HEK293 (cell line): ENCODE measurements around the gene CSMD2.

Experiments
- CTCF ChIA-PET: fragments of 350-600 bp; formaldehyde crosslinking; extraction: SDS; loops from one replicate; lab custom pipeline; 2021; ENCODE audit warnings: antibody characterized with exemption; lab: Yijun Ruan, JAX
- POLR2A ChIA-PET: fragments of 300-600 bp; formaldehyde crosslinking; extraction: SDS; loops from one replicate; lab custom pipeline; 2020; ENCODE audit warnings: antibody characterized with exemption, inconsistent platforms; lab: Yijun Ruan, JAX
- H3K27ac ChIP-seq: fragments of 200-500 bp; sonication (Bioruptor generic); 2 replicates; pipeline ENCODE4 v1.5.1; 2014; ENCODE audit warnings: low read depth, low read length, control low read depth, inconsistent platforms; ENCODE audit errors: extremely low read depth
- H3K36me3 ChIP-seq, 2 experiments: fragments of 200-500 bp in 1 of 2; sonication (Bioruptor generic) in 1 of 2; 1 replicate in 1 of 2; 2 replicates in 1 of 2; pipeline ENCODE4 v1.5.1; 2014 to 2017; ENCODE audit warnings: inconsistent platforms in 2 of 2, low read length in 2 of 2; ENCODE audit not compliant: control insufficient read depth in 2 of 2, insufficient read depth in 1 of 2
- H3K4me1 ChIP-seq: fragments of 200-500 bp; sonication (Bioruptor generic); 2 replicates; pipeline ENCODE4 v1.5.1; 2014; ENCODE audit warnings: mild to moderate bottlenecking, low read length, inconsistent platforms; ENCODE audit not compliant: control insufficient read depth, insufficient read depth
- H3K4me3 ChIP-seq: 2 replicates; pipeline ENCODE4 v1.5.1; 2011; ENCODE audit warnings: low read depth, mild to moderate bottlenecking, control low read depth, low read length, moderate library complexity
- H3K9me3 ChIP-seq: fragments of 200-500 bp; sonication (Bioruptor generic); 2 replicates; pipeline ENCODE4 v1.5.1; 2014; ENCODE audit warnings: low read depth, low read length, inconsistent platforms; ENCODE audit not compliant: control insufficient read depth, insufficient read depth
- GLIS2 ChIP-seq: fragments of 450-650 bp; formaldehyde crosslinking; IDR thresholded peaks from 2 replicates; pipeline ENCODE4 v1.5.1; 2016; ENCODE audit warnings: missing biosample characterization, missing genetic modification characterization
- OSR2 ChIP-seq: fragments of 450-650 bp; formaldehyde crosslinking; IDR thresholded peaks from 2 replicates; pipeline ENCODE4 v1.5.1; 2016; ENCODE audit warnings: missing biosample characterization, missing genetic modification characterization
- PRDM2 ChIP-seq: fragments of 450-650 bp; formaldehyde crosslinking; IDR thresholded peaks from 2 replicates; pipeline ENCODE4 v1.5.1; 2016; ENCODE audit warnings: missing biosample characterization, missing genetic modification characterization, borderline replicate concordance
- REST ChIP-seq: fragments of 450-650 bp; formaldehyde crosslinking; IDR thresholded peaks from 2 replicates; pipeline ENCODE4 v1.5.1; 2016; ENCODE audit warnings: missing biosample characterization, missing genetic modification characterization
- SCRT2 ChIP-seq: fragments of 450-650 bp; formaldehyde crosslinking; IDR thresholded peaks from 2 replicates; pipeline ENCODE4 v1.5.1; 2016; ENCODE audit warnings: missing biosample characterization, missing genetic modification characterization
- ZBTB21 ChIP-seq: fragments of 450-650 bp; formaldehyde crosslinking; IDR thresholded peaks from 2 replicates; pipeline ENCODE4 v1.5.1; 2017; ENCODE audit warnings: missing biosample characterization, missing genetic modification characterization
- ZNF112 ChIP-seq: fragments of 450-650 bp; formaldehyde crosslinking; IDR thresholded peaks from 2 replicates; pipeline ENCODE4 v1.5.0; 2017; ENCODE audit warnings: missing biosample characterization, missing genetic modification characterization
- ZNF133 ChIP-seq: fragments of 450-650 bp; formaldehyde crosslinking; IDR thresholded peaks from 2 replicates; pipeline ENCODE4 v1.5.1; 2016; ENCODE audit warnings: missing biosample characterization, missing genetic modification characterization
- ZNF157 ChIP-seq: fragments of 450-650 bp; formaldehyde crosslinking; IDR thresholded peaks from 2 replicates; pipeline ENCODE4 v1.5.1; 2016; ENCODE audit warnings: missing biosample characterization, missing genetic modification characterization
- ZNF175 ChIP-seq: fragments of 450-650 bp; formaldehyde crosslinking; IDR thresholded peaks from 2 replicates; pipeline ENCODE4 v1.5.1; 2016; ENCODE audit warnings: missing biosample characterization, missing genetic modification characterization
- ZNF19 ChIP-seq: fragments of 450-650 bp; formaldehyde crosslinking; IDR thresholded peaks from 2 replicates; pipeline ENCODE4; 2016; ENCODE audit warnings: missing biosample characterization, missing genetic modification characterization, low read depth
- ZNF266 ChIP-seq: fragments of 450-650 bp; formaldehyde crosslinking; IDR thresholded peaks from 2 replicates; pipeline ENCODE4 v1.5.1; 2016; ENCODE audit warnings: missing biosample characterization, missing genetic modification characterization, low read depth
- ZNF549 ChIP-seq: fragments of 450-650 bp; IDR thresholded peaks from 2 replicates; pipeline ENCODE4 v1.5.1; 2018; ENCODE audit warnings: missing biosample characterization, missing genetic modification characterization, mild to moderate bottlenecking, inconsistent platforms, moderate library complexity
- ZNF555 ChIP-seq: fragments of 450-650 bp; formaldehyde crosslinking; conservative IDR thresholded peaks from 2 replicates; pipeline ENCODE4 v1.5.1; 2017; ENCODE audit warnings: missing biosample characterization, mild to moderate bottlenecking, missing genetic modification characterization, inconsistent platforms
- ZNF596 ChIP-seq: fragments of 450-650 bp; IDR thresholded peaks from 2 replicates; pipeline ENCODE4 v1.5.0; 2018; ENCODE audit warnings: missing biosample characterization, mild to moderate bottlenecking, missing genetic modification characterization, moderate library complexity
- ZNF600 ChIP-seq: fragments of 450-650 bp; formaldehyde crosslinking; IDR thresholded peaks from 2 replicates; pipeline ENCODE4 v1.5.1; 2016; ENCODE audit warnings: missing biosample characterization, missing genetic modification characterization
- ZNF610 ChIP-seq: fragments of 450-650 bp; formaldehyde crosslinking; IDR thresholded peaks from 2 replicates; pipeline ENCODE4 v1.5.1; 2016; ENCODE audit warnings: missing biosample characterization, missing genetic modification characterization, borderline replicate concordance
- ZNF776 ChIP-seq: fragments of 450-650 bp; formaldehyde crosslinking; IDR thresholded peaks from 2 replicates; pipeline ENCODE4 v1.5.0; 2017; ENCODE audit warnings: missing biosample characterization, missing genetic modification characterization, borderline replicate concordance
- ZNF785 ChIP-seq: fragments of 450-650 bp; formaldehyde crosslinking; IDR thresholded peaks from 2 replicates; pipeline ENCODE4 v1.5.1; 2016; ENCODE audit warnings: missing biosample characterization, missing genetic modification characterization
- ZNF843 ChIP-seq: fragments of 450-650 bp; formaldehyde crosslinking; IDR thresholded peaks from 2 replicates; pipeline ENCODE4 v1.5.1; 2016; ENCODE audit warnings: missing biosample characterization, missing genetic modification characterization
- ZSCAN5A ChIP-seq: fragments of 450-650 bp; formaldehyde crosslinking; IDR thresholded peaks from 2 replicates; pipeline ENCODE4 v1.5.1; 2016; ENCODE audit warnings: missing biosample characterization, missing genetic modification characterization

The CSMD2 gene

GRCh38 chr1:33724348-33724747 is 440.7 kb downstream of the CSMD2 start:
- TF ChIP-seq ZSCAN5A (tag by site-specific recombination), result no peak
- TF ChIP-seq REST, result no peak
- TF ChIP-seq ZNF175 (tag by site-specific recombination), result no peak
- TF ChIP-seq ZNF266 (tag by site-specific recombination), result no peak
- TF ChIP-seq GLIS2, result no peak
- no peak for TF ChIP-seq ZNF596 (tag by site-specific recombination)
- no peak for TF ChIP-seq ZNF157 (tag by site-specific recombination)
- no peak for TF ChIP-seq ZNF776 (tag by site-specific recombination)
- TF ChIP-seq ZNF555 (tag by site-specific recombination), result no peak
- no peak for TF ChIP-seq ZNF133
- CTCF ChIA-PET, result interaction anchor here (1.3 kb wide), 1 partner anchor 14 kb away, joined by 3 read pairs; no protein-coding TSS in a partner anchor
- H3K4me3 ChIP-seq, result no peak overlapping the region
- H3K9me3 ChIP-seq, result no peaks in the 10 kb centered on the region
- H3K27ac ChIP-seq, result no peak overlapping the region
- POLR2A ChIA-PET, result no interaction called here
- H3K4me1 ChIP-seq, result no peaks in the 10 kb centered on the region
- H3K36me3 ChIP-seq, result no peaks in the 10 kb centered on the region

- H3K4me3 ChIP-seq, result no peak overlapping the region
- H3K4me1 ChIP-seq, result no peaks in the 10 kb centered on the region
- CTCF ChIA-PET, result no interaction called here
- POLR2A ChIA-PET, result no interaction called here
- H3K36me3 ChIP-seq, result no peaks in the 10 kb centered on the region
- H3K27ac ChIP-seq, result no peak overlapping the region
- H3K9me3 ChIP-seq, result no peaks in the 10 kb centered on the region
- TF ChIP-seq OSR2 (tag by site-specific recombination) (no peak), ZNF600 (no peak)
Measured at GRCh38 chr1:33723251-33723650, 441.8 kb downstream of the CSMD2 start.

- no peaks in the 10 kb centered on the region for H3K4me1 ChIP-seq
- CTCF ChIA-PET, result no interaction called here
- no peak overlapping the region for H3K4me3 ChIP-seq
- no peak for TF ChIP-seq ZNF19 (tag by site-specific recombination)
- TF ChIP-seq ZNF843 (tag by site-specific recombination), result no peak
- TF ChIP-seq PRDM2 (tag by site-specific recombination), result no peak
- TF ChIP-seq ZNF785, result no peak
- no peak for TF ChIP-seq ZNF112 (tag by site-specific recombination)
- TF ChIP-seq ZNF549 (tag by site-specific recombination), result no peak
- TF ChIP-seq SCRT2, result no peak
- no peak for TF ChIP-seq ZNF610 (tag by site-specific recombination)
- TF ChIP-seq ZBTB21 (tag by site-specific recombination), result no peak
- POLR2A ChIA-PET, result no interaction called here
- H3K27ac ChIP-seq, result no peak overlapping the region
- H3K9me3 ChIP-seq, result no peaks in the 10 kb centered on the region
- H3K36me3 ChIP-seq, result no peaks in the 10 kb centered on the region
Measured at GRCh38 chr1:33721301-33721815, 443.7 kb downstream of the CSMD2 start.
